ENCODE results near the gene HNF1B.
"Not testable (repeated sequence)": the region's sequence is repeated elsewhere in the genome, so short reads cannot be mapped to it uniquely, and the experiment has no call there.

HNF1B gene

GRCh38 chr17:37744961-37745800 is at the start of gene HNF1B:
Gene HNF1B (minus strand): TSS chr17:37745059. CDS start chr17:37744884, 175 bp downstream.
- DNase-seq (ENCODE audit: low spot score): no peak

GRCh38 chr17:37792787-37793186 is 47.9 kb upstream of the HNF1B start:
- no peak for DNase-seq (ENCODE audit: low spot score)

DNA sequence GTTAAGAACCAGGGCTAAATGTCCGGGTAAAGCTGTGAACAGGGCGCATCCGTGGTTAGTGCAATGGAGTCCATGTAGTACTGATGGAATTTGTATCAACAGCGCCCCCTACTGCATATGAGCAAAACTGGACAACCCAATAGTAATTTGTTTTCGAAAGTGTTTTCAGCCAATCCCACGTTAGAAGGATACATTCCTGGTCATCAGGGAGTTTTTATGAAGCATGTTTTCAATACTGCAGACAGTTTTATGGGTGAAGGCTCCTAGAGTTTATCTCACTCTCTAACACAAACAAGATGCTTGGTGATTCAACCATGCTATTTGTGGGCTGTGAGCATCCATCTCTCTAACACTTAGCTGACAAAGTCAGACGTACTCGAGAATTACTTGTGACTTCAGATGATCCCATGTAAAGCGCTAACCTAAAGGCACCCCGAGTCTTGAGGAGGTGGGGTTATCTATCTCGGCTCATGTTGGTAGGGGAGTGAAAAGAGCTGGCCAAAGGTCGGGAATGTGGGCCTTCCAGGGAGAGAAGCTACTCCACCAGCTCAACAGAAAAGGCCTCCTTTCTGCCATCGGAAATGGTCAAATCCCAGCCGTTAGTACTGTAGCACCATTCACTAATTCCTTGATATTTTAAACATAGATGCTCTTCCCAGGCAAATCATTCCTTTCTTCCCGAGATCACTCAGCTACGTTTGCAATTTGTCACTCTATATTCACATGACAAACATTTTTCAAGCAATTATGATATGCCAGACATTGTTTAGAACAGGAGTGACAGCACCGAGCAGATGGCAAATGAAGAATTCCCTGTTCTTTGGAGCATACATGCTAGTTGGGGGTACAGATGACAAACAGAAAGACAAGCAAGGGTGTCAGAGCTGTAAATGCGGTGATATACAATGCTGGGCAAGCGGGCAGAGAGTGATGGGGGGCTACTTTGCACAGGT is 46.9 kb upstream of the HNF1B start:
- no peak for DNase-seq (ENCODE audit: low spot score)

DNA sequence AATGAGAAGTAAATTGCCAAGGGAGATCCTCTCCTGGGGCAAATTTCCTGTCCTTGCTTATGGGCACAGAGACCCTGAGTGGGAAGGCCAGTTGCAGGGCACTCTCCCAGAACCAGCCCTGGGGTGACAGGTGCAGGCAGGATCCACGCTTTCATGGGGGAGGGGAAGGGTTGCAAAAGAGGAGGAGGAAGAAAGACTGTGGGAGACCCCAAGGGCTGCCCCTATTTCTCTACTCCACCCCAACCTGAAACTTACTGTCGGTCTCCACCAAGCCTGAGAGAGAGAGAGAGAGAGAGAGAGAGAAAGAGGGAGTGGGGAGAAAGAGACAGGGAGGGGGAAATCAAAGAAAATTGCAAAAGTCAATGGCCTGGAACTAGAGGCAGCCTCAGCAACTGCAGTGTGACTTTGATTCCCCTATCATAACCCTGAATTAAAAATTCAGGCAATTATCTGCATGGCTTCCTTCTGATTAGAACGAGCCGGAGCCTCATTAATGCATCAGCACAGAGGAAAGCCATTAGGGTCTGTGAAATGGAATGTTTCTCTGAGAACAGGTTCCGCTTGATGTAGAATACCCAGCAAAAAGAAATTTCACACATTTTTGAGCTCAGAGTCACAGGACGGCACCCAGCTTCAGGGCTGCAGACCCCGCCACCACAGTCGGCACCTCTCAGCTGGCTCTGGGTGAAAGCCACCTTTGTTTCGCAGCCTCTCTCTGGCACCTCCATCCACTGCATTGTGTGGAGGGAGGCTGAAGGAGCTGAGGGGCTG is 45.1 kb upstream of the HNF1B start:
- DNase-seq (ENCODE audit: low spot score): no peak

DNA sequence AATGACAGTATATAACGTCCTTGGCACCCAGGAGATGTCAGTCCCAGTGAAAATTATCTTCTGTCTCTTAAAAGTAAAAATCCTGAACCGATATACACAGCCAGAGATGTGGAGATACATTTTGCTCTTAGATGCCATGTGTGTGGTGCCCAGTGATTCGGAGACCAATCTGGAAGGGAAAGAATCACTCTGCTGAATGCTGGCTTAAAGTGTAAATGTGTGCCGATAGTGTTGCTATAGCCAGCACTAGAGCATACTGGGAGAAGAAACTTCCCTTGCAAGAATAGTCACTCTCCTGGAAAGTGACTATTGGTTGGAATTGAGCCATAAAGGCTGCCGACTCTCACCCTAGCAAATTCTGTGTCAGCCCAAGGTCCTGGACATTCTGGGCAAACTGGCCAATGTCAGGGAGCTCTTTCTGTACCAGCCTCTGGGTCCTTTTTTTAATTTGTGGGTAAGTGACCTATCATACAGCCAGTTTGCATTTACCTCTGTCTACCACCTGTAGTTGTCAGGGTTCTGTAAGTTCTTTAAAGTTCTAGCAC is 44.2 kb upstream of the HNF1B start:
- DNase-seq (ENCODE audit: low spot score): no peak

- no peak for DNase-seq (ENCODE audit: low spot score)
These were observed 43.7 kb upstream of the HNF1B start for GRCh38 chr17:37788526-37788925.

- DNase-seq (ENCODE audit: low spot score): peak; percentile 12
These were observed 42.3 kb upstream of the HNF1B start for GRCh38 chr17:37787055-37787757.

DNA sequence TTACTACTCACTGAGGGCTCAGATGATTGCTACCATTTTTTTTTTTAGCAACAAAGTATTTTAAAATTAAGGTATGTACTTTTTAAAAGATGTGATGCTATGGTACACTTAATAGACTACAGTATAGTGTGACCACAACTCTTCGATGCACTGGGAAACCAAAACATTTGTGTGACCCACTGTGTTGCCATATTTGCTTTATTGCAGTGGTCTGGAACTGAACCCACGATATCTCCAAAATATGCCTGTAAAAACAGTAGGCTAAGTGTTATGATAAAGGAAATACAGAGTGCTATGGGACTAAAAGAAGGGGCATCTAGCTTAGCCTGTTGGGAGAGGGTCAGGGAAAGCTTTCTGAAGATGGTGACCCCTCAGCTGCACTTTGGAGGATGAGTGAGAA is 41.6 kb upstream of the HNF1B start:
- DNase-seq (ENCODE audit: low spot score): no peak

DNA sequence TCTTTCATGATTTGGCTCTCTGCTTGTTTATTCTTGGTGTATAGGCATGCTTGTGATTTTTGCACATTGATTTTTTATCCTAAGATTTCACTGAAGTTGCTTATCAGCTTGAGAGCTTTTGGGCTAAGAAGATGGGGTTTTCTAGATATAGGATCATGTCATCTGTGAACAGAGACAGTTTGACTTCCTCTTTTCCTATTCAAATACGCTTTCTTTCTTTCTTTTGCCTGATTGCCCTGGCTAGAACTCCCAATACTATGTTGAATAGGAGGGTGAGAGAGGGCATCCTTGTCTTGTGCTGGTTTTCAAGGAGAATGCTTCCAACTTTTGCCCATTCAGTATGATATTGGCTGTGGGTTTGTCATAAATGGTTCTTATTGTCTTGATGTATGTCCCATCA is 37.6 kb upstream of the HNF1B start:
- DNase-seq (ENCODE audit: low spot score): not testable (repeated sequence)

- DNase-seq (ENCODE audit: low spot score): no peak
These were observed 36.6 kb upstream of the HNF1B start for GRCh38 chr17:37781451-37781850.

- no peak for DNase-seq (ENCODE audit: low spot score)
These were observed 34.7 kb upstream of the HNF1B start for GRCh38 chr17:37779554-37779953.

DNA sequence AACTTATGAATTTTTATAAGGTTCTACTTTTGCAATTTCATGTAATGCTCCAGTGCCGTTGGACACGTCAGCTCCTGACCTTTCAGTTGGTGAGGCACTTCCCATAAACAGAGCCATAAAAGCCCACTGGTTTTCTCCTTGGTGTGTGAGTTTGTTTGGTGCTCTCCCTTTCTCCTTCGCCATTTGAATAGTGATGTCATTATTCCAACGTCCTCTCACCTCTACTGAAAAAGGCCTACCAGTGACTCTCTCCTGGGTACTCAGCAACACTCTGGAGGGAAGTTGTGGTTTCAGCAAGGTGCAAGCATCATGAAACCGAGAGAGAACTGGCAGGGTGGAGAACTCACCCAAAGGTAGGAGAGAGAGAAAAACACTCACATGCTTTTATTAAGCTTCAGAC is 29.6 kb upstream of the HNF1B start:
- no peak for DNase-seq (ENCODE audit: low spot score)

DNA sequence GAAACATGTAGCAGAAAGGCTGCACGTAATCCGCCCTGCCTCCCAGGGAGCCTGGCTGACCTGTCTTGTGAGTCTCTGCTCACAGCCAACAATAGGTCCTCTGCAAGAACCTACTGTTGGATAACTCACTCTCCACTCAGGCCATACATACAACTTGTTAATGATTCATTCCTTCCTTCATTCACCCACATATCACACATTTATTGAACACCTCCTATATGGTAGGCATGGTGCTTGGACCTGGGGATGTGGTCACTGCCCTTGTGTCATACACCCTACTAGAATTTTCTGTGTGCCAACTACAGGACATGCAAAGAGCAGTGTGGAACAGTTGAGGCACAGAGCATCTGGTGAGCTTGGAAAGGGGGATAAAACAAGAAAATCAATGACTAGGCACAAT is 28.1 kb upstream of the HNF1B start:
- DNase-seq (ENCODE audit: low spot score): no peak

DNA sequence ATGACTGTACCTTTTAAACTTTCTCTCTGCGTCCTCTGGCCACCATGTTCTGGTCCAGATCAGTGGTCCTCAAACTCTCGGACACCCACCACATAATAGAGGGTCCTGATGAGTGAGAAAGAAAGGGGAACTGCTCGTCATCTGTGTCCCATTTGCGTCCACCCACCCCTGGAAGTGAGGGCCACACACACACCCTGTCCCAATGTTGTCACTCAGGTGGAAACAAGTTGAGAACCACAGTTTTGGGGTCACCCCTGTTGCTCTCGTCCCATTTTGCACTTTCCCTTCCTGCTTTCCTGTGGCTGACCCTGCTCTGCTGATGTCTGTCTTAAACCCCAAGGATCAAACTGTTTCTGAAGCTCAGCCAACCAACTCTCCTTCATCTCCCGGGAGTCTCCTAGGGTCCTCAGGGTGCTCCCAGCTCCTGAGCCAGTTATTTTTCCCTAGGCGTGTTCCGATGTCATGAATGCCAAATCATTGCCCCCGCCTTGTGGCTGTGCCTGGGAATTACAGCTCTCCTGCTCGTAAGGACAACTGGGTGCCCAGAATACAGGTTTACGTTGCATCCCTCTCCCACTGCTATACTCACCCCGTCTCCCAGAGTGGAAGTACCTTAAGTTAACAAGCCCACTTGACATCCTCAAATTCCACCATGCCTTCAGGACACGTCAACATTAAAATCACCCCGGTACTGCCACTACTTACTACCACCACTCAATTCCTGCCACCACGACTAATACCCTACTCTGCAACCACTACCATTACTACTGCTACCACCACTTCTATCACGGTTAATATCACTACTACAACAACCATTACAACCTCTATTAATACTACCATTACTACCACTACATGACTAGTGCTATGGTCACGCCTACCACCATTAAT is 26.0 kb upstream of the HNF1B start:
- peak; percentile 3 for DNase-seq (ENCODE audit: low spot score)

DNA sequence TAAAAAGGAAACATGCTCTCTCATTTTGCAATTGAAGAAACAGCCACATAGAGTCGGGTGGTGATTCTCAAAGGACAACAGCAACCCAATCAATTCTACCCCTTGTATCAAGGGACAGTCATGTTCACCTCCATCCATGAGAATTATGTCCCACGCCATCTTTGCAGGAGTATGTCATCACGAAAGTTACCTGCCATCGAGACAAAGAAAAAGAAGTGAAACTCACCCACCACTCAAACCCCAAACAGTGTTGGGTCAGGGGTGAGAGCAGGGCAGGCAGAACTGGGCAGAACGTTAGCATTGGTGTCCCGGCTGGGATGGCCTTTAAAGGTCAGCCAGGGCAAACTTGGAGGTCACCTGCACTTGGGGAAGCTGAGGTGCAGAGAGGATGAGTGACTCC is 24.2 kb upstream of the HNF1B start:
- no peak for DNase-seq (ENCODE audit: low spot score)

- no peak for DNase-seq (ENCODE audit: low spot score)
These were observed 23.6 kb upstream of the HNF1B start for GRCh38 chr17:37768438-37768837.

DNA sequence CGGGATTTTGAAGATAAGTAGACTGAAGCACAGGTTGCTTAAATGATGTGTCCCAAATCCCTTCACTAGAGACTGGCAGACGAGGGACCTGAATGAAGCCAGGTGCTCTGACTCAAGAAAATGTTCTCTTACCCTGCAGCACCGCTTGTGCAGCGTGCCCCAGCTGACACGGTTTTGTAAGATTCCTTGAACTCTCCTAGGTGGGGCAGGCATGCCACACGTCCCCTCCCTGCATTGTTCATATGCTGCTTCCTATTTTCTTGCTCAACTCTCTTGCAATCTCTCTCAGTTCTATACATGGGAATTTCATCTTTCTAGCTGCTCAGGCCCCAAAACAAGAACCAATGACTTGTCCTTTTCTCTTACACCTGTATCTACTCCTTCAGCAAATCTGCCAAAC is 22.1 kb upstream of the HNF1B start:
- DNase-seq (ENCODE audit: low spot score): no peak

- DNase-seq (ENCODE audit: low spot score): no peak
These were observed 19.5 kb upstream of the HNF1B start for GRCh38 chr17:37764383-37764782.

DNA sequence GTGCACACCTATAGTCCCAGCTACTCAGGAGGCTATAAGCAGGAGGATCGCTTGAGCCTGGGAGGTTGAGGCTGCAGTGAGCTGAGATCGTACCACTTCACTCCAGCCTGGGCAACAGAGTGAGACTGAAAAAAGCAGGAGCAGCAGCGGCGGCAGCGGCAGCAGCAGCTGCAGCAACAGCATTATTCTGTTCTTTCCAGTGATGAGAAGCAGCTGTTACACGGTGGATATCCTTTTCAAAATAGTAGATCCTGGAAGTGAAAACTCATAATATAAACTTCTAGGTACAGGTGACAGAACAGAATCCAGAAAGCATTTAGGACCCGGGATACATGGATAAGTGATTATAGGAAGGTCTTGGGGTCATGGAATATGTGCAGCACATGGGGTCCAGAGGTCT is 17.8 kb upstream of the HNF1B start:
- no peak for DNase-seq (ENCODE audit: low spot score)

- DNase-seq (ENCODE audit: low spot score): no peak
These were observed 17.1 kb upstream of the HNF1B start for GRCh38 chr17:37761961-37762360.

All from globus pallidus (tissue), 1 donor.